GM12874 (cell line): Measurements from ENCODE around the gene INPP4A.

ENCODE experiments used
- CTCF ChIP-seq: IDR thresholded peaks from 2 replicates; pipeline ENCODE4 v1.5.1; 2011; ENCODE audit warnings: low read depth, mild to moderate bottlenecking, control low read depth, low read length, moderate library complexity; ENCODE audit not compliant: insufficient read depth

The INPP4A gene

DNA sequence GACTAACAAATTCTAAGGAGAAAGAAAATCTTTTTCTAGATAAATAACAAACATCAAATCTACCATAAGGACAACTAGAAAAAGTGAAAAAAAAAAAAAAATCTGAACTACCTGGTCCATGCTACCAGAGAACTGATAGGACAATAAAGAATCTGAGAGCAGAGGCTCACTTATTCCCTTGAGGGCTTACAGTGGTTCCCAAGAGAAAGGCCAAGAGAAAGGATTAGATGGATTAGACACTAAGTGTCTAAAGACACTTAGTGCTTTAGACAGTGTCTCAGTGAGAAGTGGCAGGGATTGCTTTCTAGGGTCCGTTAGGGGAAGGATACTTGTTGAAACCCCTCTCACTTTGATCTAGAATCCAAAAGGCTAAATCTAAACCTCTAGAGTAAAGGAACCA, 85.5 kb downstream of the INPP4A start:
- no peak for TF ChIP-seq CTCF

GRCh38 chr2:98532756-98533155, 88.1 kb downstream of the INPP4A start:
- TF ChIP-seq CTCF, result no peak

GRCh38 chr2:98533547-98533946, 88.9 kb downstream of the INPP4A start:
- no peak for TF ChIP-seq CTCF

- no peak for TF ChIP-seq CTCF
These were observed 90.1 kb downstream of the INPP4A start for GRCh38 chr2:98534761-98535160.

- TF ChIP-seq CTCF, result no peak
These were observed 91.5 kb downstream of the INPP4A start for GRCh38 chr2:98535971-98536677.

DNA sequence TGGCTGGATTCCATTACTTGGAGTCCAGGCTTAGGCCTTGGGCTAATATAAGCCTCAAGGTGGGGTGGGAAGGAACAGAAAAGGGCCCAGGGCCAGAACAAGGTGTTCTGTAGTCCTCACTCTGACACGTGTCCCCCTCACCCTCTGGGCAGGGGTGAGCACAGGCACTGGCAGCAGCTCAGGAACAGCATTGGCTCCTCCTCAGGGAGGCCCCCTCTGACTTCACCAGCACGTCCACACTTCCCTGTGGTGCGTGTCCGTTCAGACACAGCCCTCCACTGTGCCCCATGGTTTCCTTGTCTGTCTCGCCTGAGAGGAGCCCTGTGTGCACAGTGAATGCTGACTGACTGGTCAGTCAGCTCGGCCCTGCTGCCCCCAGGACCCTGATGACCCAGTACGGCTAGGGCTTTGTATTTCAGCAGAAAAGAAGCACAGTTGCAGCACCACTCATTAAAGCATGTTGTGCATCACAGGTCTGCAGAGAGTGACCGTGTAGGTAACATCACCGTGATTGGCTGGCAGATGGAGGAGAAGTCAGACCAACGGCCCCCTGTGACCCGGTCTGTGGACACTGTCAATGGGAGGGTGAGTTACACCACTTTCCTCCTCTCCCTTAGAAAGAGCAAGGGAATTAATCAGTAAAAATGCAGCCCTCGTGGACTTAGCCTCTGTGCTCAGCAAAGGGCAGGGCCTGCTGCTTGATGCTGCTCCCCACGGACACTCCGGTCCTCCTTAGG, 92.9 kb downstream of the INPP4A start:
- TF ChIP-seq CTCF, result no peak

DNA sequence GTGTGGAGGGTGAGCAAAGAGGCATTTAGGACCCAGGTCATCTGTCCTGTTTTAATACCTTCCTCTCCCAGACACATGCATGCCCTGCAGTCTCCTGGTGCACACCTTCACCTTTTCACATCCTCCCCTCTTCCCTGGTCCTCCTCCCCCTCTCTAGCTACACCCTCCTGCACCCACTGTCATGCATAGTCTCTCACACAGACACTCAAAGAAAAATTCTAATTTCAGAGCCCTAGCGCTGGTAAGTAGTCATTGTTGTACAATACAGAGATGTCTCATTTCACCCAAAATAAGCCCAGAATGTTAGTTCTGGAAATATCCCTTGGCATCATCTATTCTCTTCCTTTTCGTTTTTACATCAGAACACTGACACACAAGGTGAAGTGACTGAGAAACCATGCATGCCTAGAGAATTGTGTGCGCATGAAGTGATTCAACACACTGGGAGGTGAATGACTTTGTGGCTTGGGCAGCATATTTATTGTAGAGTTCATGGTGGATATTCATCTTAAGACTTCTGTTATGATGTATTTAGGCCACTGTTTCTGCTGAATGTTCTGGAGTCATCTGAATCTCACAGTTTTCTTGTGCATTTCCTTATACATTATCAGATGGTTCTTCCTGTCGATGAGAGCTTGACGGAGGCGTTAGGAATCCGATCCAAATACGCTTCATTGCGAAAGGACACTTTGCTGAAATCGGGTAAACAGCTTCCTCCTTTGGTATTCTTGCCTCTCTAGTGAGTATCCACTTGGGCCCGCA, 93.8 kb downstream of the INPP4A start:
- no peak for TF ChIP-seq CTCF
